GM03348 (cell line): ENCODE data around the gene CCDC85C.

Experiments
- DNase-seq: peaks from one replicate; pipeline ENCODE4 v3.0.0; 2012; ENCODE audit warnings: low spot score

Gene CCDC85C

DNA sequence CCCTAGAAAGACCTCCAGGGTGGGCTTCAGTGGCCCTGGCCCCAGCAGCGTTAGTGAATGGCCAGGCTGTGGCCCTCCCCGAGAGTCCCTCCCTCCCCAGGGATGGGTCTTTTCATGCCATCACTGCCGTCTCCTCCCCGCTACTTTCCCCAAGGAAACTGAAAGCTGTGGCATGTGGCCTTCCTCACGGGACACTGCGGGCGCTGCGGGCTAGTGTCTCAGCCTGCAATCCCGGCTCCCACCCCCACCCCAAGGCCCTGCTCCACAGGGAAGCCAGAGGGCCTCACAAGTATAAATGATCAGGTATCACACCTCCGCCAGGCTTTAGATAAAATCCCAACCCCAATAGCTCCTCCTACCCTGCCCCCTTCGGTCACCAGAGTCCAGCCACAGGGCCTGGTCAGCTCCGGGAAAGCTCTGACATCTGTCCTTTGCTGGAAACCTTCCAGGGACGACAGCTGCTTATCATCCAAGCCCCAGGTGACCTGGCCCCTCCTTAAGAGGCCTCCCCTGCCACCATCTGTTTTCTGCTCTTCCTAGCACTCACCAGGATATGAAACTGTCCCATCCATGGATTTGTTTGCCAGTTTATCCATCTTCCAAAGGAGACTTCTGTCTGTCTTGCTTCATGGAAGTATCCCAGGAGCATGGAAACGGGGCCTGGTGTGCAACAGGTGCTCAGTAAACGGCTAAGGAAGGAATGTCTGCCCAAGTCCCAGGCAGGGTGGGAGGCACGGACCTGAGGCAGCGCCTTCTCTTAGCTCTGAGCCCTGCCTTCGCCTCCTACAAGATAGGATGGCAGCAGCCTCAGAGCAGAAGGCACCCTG, 31.6 kb downstream of the CCDC85C start:
- DNase-seq = no peak

DNA sequence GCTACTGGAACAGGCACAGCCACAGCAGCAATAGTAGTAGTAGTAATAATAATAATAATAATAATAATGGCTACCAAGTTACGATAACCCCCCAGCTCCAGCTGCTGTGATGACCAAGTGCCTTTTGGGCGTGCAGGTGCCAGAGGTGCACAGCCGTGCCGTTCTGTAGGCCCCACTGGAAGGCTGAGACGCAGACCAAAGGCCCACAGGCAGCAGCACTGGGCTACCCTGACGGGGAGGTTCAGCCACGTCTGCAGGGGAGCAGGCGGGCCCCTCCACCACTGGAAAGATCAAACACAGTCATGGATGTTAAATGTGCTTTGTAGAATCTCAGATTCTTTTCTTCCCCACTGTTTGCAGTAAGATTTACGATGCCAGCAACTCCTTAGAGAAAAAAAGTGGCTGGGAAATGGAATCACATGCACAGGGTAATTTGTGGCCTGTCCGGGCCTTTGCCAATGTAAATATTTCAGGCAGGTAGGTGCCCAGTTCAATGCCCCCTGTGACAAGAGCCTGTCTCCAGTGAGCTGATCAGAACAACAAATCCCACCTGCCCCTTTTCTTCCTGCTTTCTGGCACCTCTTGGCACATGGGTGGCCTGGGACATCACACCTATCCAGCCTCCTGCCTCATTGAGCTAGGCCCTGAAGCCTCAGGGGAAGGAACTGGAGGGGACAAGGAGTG, 32.6 kb downstream of the CCDC85C start:
- DNase-seq = no peak

DNA sequence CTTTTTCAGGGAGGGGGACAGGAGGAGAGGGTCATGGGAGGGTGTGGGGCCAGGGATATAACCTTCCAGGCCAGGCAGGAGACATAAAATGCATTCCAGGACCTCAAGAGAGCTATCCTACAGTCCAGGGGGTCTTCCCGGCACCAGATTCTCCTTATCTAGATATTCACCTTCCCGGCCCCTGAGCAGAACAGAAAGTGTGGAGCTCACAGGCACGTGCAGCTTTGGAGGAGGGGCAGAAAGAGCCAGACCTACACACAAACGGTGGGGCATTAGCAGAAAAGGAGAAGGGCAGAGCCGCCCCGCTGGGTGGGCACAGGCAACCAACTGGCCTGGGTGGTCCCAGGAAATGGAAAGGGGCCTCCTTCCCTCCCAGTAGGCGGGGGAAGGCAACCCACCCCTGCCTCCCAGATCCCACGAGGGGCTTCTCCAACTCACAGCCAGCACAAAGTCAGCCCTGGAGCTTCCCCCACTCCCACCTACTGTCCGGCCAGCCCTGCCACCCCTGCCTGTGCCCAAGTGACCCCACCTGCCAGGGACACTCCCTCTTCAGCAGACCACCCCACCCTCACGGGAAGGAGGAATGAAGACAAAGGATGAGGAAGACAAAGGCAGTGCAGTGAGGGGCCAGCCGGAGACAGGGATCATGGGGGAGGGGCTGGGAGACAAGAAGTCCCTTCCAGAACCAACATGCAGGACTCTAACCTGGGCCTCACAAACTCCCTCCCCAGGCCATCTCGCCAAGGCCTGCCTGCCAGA, 33.3 kb downstream of the CCDC85C start:
- DNase-seq = no peak

DNA sequence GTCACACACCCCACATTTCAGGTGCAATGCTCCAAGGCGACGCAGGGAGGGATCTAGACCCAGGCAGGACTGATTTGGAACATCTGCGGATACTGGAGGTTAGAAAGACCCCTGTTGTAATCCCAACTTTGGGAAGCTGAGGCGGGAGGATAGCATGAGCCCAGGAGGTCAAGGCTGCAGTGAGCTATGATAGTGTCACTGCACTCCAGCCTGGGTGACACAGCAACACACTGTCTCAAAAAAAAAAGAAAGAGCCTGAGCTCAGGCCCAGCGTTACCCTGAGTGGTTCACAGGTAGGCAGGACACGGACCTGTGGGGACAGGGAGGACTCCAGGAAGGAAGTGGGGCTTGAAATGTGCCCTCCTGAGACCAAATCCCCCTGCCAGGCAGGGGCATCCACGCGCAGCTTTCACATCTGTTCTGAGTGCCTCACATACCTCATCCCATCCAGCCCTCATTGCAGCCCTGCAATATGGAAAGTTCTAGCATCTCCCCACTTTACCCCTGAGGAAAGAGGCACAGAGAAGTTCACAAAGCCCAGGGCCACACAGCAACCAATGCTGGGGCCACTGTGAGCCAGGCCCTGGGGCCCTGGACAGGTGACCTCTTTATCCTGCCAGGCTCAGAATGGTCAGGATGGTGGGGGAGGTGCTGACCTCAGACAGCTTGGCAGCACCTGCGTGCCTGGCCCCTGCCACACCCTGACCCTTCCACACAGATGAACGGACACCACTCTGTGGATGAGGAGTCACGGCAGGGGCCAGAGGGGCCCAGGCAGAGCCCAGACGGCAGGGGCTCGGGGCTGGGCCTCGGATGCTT, 34.1 kb downstream of the CCDC85C start:
- no peak for DNase-seq

DNA sequence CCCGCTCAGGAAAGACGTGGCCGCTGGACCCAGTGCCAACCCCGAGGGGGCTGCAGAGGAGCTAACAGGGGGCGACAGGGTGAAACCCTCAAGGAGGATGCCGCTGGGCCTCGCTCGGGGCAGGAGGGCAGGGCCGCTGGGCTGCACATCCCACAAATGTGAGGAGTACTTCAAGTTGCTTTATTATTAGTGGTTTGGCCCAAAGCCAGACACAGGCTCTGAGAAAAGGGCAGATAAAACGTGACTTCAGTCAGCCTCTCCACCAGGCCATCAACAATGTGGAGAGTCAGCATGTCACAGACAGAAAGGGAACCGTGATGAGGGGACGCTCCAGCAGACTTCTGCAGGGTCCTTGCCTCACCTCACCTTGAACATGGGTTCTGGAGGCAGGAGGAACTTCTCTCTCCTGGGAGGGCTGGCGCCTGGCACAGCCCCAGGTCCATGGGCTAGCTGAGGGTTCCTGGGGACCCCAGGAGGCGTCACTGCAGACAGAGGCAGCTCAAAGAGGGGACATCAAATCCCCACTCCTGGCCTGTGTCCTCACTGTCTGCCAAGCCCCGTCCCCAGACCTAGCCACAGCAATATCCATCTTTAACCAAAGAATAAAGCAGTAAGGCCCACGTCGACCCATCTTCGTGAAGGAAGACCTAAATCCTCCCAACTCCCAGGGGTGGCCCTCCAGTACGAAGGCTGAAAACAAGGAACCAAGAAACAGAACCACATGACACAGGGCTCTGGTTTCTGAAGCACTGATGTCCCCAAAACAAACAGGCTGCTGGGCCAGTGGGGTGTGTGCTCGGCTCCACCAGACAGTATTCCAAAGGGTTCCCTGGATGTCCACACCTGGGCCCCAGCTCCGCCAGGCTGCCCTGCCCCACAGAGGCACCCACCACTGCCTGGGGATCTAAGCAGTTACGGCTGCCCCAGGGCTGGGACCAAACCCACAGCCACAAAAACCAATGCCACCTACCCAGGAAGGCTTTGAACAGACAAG, 35.1 kb downstream of the CCDC85C start:
- DNase-seq = no peak

DNA sequence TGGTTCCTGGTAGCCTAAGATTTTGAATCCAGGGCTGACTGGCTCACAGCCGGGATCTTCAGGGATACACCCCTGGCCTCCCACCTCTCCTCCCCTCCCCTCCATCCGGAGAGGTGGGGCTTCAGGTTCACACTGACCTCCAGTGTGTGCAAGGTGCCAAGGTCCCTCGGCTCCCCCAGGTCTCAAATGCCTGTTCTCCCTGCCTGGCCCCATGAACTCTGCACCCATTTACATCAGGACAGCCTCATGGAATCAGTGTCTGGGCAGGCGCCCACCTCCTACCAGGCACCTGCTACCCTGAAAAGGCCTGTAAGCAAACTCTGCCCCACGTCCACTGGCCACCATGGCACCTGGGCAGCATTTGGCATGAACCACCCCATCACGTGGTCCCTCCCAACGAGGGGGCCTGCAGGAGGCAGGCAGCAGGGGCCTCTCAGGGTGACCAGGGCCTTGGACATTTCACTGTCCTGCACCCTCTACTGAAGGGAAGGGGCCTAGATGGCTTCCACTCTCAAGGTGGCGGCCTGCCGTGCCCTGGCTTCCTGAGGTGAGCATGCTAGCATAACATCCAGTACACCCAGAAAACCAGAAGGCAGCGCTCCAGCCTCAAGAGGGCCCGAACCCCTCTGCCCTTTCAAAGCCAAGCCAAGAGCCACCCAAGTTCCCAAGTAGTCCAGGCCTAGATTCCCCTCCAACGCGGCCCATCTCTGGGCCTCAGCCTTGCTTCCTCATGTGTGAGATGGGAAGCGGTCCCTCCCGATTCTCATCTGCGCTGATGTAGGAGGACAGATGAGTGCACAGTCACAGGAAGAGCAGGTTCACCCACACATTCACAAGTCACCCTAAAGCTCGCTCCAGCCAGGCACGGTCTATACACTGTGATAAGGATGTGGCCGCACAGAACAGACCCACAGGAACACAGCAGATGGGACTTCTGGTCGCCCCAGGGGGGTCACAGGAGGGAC, 37.3 kb downstream of the CCDC85C start:
- DNase-seq = no peak

DNA sequence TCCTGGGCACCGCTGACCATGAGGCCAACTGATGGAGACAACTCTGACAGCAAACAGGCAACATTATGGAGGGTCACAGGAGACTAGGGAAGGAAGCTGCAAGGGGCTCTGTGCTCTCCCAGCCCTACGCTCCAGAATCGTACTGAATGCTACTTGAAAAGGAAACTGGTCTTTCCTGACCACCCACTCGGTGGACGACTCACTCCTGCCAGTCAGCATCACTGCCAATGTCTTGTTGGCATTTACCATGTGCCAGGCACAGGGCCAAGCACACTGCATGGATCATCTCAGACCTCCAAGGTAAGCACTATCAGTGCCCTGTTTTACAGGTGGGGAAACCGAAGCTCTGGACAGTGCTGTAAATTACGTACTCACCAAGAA, 38.0 kb downstream of the CCDC85C start:
- DNase-seq = no peak

DNA sequence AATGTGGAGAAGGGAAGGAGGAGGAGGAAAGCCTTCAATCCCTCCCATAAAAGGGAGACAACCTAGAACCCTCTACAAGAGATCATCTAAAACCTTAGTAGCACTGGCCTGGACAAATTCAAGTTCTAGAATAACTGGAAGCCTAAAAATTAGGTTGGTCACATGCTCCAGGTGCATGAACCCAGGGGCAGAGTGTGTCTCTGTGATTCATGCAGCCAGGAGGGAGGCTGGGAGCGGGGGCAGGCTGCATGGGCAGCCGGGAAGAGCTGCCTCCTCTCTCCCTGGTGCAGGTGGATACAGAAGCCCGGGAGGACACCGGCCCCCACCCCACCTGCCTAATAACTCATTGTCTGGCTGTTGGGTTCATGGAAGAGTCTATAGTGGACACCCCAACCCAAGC, 38.6 kb downstream of the CCDC85C start:
- DNase-seq = no peak

DNA sequence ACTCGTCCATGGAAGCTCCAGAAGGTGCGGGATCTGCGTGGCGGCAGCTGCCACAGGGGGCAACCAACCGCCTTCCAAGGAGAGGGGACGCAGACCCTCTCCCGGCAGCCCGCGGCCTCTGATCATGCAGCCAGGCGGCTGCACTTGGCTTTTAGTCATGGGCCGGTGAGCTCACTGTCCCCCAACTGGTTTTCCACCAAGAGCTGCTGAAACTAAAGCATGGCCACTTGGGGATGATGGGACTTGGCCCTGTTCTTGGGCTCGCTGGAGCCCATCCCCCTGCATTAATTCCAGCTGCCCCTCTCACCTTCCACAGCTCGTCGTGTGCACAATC, 39.1 kb downstream of the CCDC85C start:
- DNase-seq = no peak

DNA sequence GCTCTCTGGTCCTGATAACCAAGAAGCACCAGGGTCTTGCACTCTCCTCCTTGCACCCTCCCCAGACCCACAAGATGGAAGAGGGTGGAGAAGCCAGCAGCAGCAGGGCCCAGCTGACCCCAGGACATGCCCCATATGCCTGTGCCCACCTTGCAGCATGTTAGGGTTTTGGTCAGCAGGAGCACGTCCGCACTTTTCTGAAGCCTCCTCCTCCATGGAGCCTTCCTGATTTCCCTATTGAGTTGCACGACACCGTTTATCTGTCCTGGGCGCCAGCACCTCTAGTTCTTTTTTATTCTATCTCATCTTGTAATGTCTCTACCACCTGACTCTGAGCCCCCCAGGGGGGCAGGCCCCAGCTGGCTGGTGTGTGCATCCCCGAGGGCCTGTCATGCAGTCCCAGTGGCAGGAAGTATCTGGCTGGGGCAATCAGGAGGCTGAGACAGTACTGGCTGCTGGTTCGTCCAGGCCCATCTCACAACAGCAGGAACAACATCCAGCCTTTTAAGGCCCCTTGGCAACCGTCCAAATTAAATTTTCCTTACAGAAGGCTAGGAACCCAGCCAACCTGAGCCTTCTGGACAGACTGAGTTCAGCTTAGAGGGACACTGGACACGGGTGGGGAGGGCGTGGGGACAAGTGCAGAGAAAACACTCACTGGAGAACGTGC, 39.6 kb downstream of the CCDC85C start:
- DNase-seq = peak; percentile 30

DNA sequence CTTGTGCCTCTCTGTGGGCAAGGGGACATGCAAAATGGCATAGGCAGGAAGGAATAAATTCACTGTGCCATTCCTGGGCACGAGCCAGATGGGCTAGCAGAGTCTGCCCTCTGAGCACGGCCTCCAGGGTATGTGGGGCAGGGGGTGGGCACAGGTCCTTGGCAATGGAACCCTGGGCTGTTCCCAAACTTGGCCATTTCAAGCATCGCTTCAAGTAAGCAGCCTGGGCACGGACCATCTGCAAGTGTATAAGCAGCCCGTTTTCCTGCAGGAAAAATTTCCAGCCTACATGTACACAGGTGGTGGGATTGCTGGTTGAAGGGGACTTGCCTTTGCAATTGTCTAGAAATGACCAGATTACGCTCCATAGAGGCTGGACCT, 40.3 kb downstream of the CCDC85C start:
- no peak for DNase-seq

DNA sequence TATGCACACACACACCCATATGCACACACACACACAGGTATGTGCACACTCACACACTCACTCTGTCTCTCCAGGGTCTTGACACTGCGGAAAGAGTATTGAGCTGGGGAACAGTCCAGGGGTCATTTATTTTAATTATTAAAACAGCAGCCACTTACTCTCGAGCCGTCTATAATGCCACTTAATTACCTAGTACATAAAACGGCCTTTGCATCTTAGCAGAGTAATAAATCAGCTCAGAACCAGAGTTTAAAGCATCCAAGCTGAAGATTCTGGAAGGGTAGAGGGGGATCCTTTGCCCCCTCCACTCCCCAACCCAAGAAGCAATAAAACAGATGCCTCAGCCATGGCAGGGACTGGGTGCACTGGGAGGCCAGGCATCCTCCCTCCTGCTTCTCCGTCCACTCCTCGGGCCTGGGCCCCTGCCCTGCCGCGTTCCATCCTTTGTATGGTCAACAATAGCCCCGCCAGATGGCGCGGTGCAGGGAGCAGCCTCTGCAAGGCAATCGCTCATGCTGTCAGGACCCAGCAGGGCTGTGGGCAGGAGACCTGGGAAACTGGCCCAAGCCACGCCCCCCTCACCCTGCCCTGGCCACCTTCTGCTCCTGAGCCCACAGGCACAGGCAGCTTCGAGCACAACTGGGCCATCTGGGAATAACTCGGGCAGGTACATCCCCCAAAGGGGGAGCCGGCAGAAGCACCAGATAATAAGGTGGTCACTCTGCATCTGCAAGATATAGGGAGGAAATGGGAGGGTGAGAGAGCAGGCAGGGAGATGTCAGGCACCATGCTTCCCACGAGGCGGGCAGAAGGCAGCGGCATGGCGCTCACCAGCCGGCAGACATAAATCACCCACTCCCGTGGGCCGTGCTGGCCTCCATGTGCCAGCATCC, 40.9 kb downstream of the CCDC85C start:
- no peak for DNase-seq

DNA sequence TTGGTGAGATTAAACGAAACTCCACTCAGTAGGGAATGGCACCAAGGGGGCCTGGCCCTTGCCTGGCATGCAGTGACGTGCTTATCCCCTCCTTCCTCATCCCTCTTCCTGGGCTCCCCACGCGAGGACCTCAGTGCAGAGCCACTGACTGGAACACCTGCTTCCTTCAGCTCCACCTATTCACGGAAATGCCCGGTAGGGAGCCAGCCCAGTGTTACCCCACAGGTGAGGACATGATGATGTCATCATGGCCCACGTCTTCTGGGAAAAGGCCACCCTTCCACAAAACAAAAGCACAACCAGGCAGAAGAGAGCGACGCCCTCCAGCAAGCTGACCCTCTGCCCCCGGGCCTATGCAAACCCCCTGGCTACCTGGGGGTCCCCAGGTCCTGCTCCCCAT, 42.1 kb downstream of the CCDC85C start:
- no peak for DNase-seq

DNA sequence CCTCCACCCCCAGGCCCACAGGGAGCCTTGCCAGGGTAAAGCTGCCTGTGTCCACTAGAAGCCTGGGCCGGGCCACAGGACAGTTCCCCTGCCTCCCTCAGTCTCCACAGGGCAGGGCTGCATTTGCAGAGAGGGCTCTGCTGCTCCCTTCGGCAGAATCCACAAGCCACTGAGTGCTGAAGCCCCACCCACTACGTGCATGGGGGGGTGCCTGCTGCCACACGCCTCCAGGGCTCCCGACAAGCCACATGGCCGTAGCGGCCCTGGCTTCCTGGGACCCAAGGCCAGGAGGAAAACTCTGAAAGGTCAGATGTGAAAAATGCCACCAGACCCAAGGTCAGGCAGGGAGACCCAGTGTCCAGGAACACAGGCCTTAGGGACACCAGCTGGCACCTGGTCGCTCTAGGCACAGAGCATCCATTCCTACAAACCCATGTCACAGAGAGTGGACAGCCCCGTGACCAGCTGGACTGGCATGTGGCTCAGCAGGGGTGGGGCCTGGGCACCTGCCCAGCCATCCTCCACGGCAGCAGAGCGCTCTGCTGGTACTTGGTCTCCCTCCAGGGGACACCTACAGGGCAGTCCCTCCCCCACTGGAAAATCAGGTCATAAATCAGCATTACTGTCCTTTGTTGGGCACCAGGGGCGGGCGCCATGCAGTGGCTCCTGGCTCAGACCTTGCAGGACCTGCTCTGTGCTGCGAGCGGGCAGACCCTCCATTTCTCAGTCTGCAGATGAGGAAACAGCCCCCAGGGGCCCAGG, 42.9 kb downstream of the CCDC85C start:
- DNase-seq = no peak

DNA sequence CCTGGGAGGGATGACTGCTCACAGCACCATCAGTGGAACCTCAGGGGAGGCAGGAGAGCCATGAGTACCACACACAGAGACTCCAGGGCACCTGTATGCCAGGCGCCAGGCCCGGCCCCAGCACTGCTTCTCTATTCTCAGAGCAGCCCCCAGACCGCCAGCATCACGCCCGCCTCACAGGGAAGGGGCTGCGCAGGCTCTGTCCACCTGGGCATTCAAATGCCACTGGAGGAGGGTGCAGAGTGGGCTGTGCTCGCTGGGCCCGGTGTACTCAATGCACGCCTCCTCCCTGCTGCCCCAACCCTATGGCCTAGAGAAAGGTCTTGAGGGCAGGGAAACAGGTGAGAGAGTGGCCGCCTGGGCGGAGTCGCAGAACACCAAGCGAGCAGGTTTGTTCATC, 43.6 kb downstream of the CCDC85C start:
- DNase-seq = no peak

DNA sequence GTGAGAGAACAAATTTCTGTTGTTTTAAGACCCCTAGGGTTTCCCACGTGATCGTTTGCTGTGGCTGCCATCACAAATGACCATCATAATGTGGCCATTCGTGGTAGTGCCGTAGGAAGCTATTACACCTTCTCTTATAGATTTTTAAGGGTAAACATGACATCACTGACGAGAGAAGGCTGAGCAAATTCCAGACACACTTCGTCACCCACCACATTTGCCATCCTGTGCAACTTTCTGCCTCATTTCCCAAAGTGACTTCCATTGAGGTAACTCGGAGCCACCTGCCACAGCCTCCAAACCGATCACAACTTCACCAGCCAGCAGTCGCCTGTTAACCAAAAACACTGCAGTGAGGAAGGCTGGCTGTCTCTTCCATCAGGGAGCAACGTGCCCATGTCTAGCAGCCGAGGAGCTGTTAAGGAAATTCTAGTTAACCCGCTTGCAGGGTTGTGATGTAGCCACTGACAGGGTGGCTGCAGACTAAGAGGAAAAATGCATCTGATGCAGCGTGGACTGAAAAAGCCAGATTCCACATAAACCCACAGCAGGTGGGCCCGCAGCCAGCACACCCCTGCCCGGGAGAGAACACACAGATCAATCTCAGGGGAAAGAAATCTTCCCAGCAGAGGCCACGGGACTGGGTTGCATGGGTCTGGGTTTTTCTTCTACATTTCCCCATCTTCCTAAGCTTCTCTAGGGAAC, 44.6 kb downstream of the CCDC85C start:
- no peak for DNase-seq
